HEK293 (cell line): ENCODE data around the gene HOXC5.
A peak's percentile ranks its signal among the peaks of the same experiment; 100 is the strongest.

Experiments
- AEBP2 ChIP-seq: fragments of 450-650 bp; formaldehyde crosslinking; IDR thresholded peaks from 2 replicates; pipeline ENCODE4 v1.5.1; 2016; ENCODE audit warnings: missing biosample characterization, missing genetic modification characterization, borderline replicate concordance
- ATF2 ChIP-seq: fragments of 450-650 bp; formaldehyde crosslinking; IDR thresholded peaks from 2 replicates; pipeline ENCODE4 v1.5.1; 2016; ENCODE audit warnings: missing biosample characterization, missing genetic modification characterization, low read depth
- PRDM6 ChIP-seq: fragments of 450-650 bp; formaldehyde crosslinking; IDR thresholded peaks from 2 replicates; pipeline ENCODE4 v1.5.1; 2017; ENCODE audit warnings: missing biosample characterization, missing genetic modification characterization
- SP7 ChIP-seq: fragments of 450-650 bp; formaldehyde crosslinking; IDR thresholded peaks from 2 replicates; pipeline ENCODE4 v1.5.1; 2016; ENCODE audit warnings: missing biosample characterization, missing genetic modification characterization
- TSHZ1 ChIP-seq: fragments of 450-650 bp; formaldehyde crosslinking; IDR thresholded peaks from 2 replicates; pipeline ENCODE4 v1.5.1; 2016; ENCODE audit warnings: missing biosample characterization, missing genetic modification characterization, borderline replicate concordance
- ZBTB11 ChIP-seq: fragments of 450-650 bp; formaldehyde crosslinking; conservative IDR thresholded peaks from 2 replicates; pipeline ENCODE4 v1.5.1; 2016; ENCODE audit warnings: low read depth, missing biosample characterization, missing genetic modification characterization
- ZFP37 ChIP-seq: fragments of 450-650 bp; formaldehyde crosslinking; IDR thresholded peaks from 2 replicates; pipeline ENCODE4 v1.5.1; 2016; ENCODE audit warnings: missing biosample characterization, missing genetic modification characterization
- ZNF114 ChIP-seq: fragments of 450-650 bp; formaldehyde crosslinking; IDR thresholded peaks from 2 replicates; pipeline ENCODE4 v1.5.0; 2017; ENCODE audit warnings: missing biosample characterization, missing genetic modification characterization
- ZNF202 ChIP-seq: fragments of 450-650 bp; formaldehyde crosslinking; IDR thresholded peaks from 2 replicates; pipeline ENCODE4 v1.5.1; 2016; ENCODE audit warnings: missing biosample characterization, missing genetic modification characterization, borderline replicate concordance
- ZNF214 ChIP-seq: fragments of 450-650 bp; formaldehyde crosslinking; IDR thresholded peaks from 2 replicates; pipeline ENCODE4 v1.5.1; 2017; ENCODE audit warnings: missing biosample characterization, mild to moderate bottlenecking, missing genetic modification characterization, borderline replicate concordance
- ZNF239 ChIP-seq: fragments of 450-650 bp; formaldehyde crosslinking; IDR thresholded peaks from 2 replicates; pipeline ENCODE4 v1.5.1; 2016; ENCODE audit warnings: missing biosample characterization, missing genetic modification characterization
- ZNF248 ChIP-seq: fragments of 450-650 bp; formaldehyde crosslinking; IDR thresholded peaks from 2 replicates; pipeline ENCODE4 v1.5.1; 2017; ENCODE audit warnings: missing biosample characterization, missing genetic modification characterization
- ZNF280D ChIP-seq: fragments of 450-650 bp; formaldehyde crosslinking; IDR thresholded peaks from 2 replicates; pipeline ENCODE4 v1.5.1; 2016; ENCODE audit warnings: missing biosample characterization, missing genetic modification characterization
- ZNF354C ChIP-seq: fragments of 450-650 bp; formaldehyde crosslinking; IDR thresholded peaks from 2 replicates; pipeline ENCODE4 v1.5.1; 2016; ENCODE audit warnings: missing biosample characterization, missing genetic modification characterization, low read depth, borderline replicate concordance
- ZNF391 ChIP-seq: fragments of 450-650 bp; formaldehyde crosslinking; IDR thresholded peaks from 2 replicates; pipeline ENCODE4 v1.5.1; 2016; ENCODE audit warnings: low read depth, missing biosample characterization, missing genetic modification characterization, borderline replicate concordance
- ZNF488 ChIP-seq: fragments of 450-650 bp; formaldehyde crosslinking; IDR thresholded peaks from 2 replicates; pipeline ENCODE4 v1.5.1; 2016; ENCODE audit warnings: missing biosample characterization, missing genetic modification characterization
- ZNF513 ChIP-seq: fragments of 450-650 bp; IDR thresholded peaks from 2 replicates; pipeline ENCODE4 v1.5.1; 2018; ENCODE audit warnings: missing biosample characterization, missing genetic modification characterization
- ZNF549 ChIP-seq: fragments of 450-650 bp; IDR thresholded peaks from 2 replicates; pipeline ENCODE4 v1.5.1; 2018; ENCODE audit warnings: missing biosample characterization, missing genetic modification characterization, mild to moderate bottlenecking, inconsistent platforms, moderate library complexity
- ZNF76 ChIP-seq: fragments of 450-650 bp; formaldehyde crosslinking; IDR thresholded peaks from 2 replicates; pipeline ENCODE4; 2016; ENCODE audit warnings: low read depth, missing biosample characterization, missing genetic modification characterization, borderline replicate concordance
- ZNF837 ChIP-seq: fragments of 450-650 bp; formaldehyde crosslinking; IDR thresholded peaks from 2 replicates; pipeline ENCODE4 v1.5.1; 2016; ENCODE audit warnings: missing biosample characterization, missing genetic modification characterization

The HOXC5 gene

GRCh38 chr12:54017878-54018467 lies 14.9 kb upstream of the HOXC5 start (continued):
- TF ChIP-seq ZNF114 (tag by site-specific recombination) (no peak), ZNF214 (no peak), AEBP2 (tag by site-specific recombination) (no peak), ZNF248 (tag by site-specific recombination) (no peak), ZNF76 (tag by site-specific recombination) (peak; percentile 78; the same call in 1 of the 2 replicates), ZNF354C (tag by site-specific recombination) (no peak), ZNF513 (no peak), ZNF280D (0 out of 2 replicates have a peak, but pooled peaks have one; percentile 68), ZNF549 (tag by site-specific recombination) (no peak), PRDM6 (tag by site-specific recombination) (no peak), TSHZ1 (tag by site-specific recombination) (peak; percentile 56), ZNF239 (tag by site-specific recombination) (no peak), ZBTB11 (tag by site-specific recombination) (peak; percentile 92), ZNF488 (tag by site-specific recombination) (no peak), ZNF837 (tag by site-specific recombination) (no peak), ZNF202 (tag by site-specific recombination) (no peak), ZFP37 (tag by site-specific recombination) (peak; percentile 50; the same call in 1 of the 2 replicates), SP7 (tag by site-specific recombination) (peak; percentile 56; the same call in 1 of the 2 replicates), ATF2 (tag by site-specific recombination) (no peak), ZNF391 (tag by site-specific recombination) (peak; percentile 81; the same call in 1 of the 2 replicates)
